ENCODE measurements around the gene ZNF91.

DNA sequence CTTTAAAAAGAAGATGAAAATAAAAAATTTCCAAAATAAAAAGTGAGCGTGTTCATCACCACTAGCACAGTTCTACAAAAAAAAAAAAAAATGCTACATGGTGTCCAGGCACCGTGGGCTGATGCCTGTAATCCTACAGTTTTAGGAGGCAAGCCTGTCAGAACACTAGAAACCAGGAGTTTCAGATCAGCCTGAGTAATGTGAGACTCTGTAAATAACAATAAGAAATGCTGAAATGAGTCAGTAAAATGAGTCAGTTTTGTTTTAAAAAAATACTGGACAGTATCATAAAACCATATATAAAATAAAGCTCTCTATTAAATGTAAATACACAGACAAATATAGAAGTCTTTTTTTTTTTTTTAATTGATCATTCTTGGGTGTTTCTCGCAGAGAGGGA, 30.0 kb downstream of the ZNF91 start:
- no peak for TF ChIP-seq CTCF (IDR thresholded peaks at IDR 0.05)
- no peak for TF ChIP-seq EP300 (IDR thresholded peaks at IDR 0.05)
- no peak for TF ChIP-seq POLR2A (IDR thresholded peaks at IDR 0.05)

All from sigmoid colon (tissue), 4 donors.